HUES64 (cell line): Measurements from ENCODE around the gene COL5A1.

ENCODE experiments used
- H3K27ac ChIP-seq: 2 replicates; pipeline ENCODE4 v1.7.0; 2013; ENCODE audit warnings: low read depth, low read length, inconsistent platforms
- H3K27me3 ChIP-seq: 2 replicates; pipeline ENCODE4 v1.6.1; 2013; ENCODE audit warnings: mild to moderate bottlenecking, low read length; ENCODE audit not compliant: insufficient read depth
- H3K36me3 ChIP-seq: 2 replicates; pipeline ENCODE4 v1.6.1; 2013; ENCODE audit warnings: mild to moderate bottlenecking, low read length; ENCODE audit not compliant: insufficient read depth
- H3K4me1 ChIP-seq: 2 replicates; pipeline ENCODE4 v1.6.1; 2013; ENCODE audit warnings: mild to moderate bottlenecking, low read length, moderate library complexity; ENCODE audit not compliant: insufficient read depth
- H3K4me3 ChIP-seq: 2 replicates; pipeline ENCODE4 v1.5.1; 2013; ENCODE audit warnings: mild to moderate bottlenecking, low read length, moderate library complexity
- H3K9ac ChIP-seq: 2 replicates; pipeline ENCODE4 v1.6.1; 2013; ENCODE audit warnings: mild to moderate bottlenecking, low read depth, low read length
- H3K9me3 ChIP-seq: 2 replicates; pipeline ENCODE4 v1.6.1; 2013; ENCODE audit warnings: low read depth, low read length; ENCODE audit not compliant: insufficient read depth
- WGBS: fragments of 150-250, 120-280 bp; methylation state at CpG from one replicate; pipeline ENCODE4 v1.1.7; 2013; ENCODE audit warnings: missing lambda C conversion rate; 5-methylcytosine and 5-hydroxymethylcytosine counted together

Gene COL5A1

DNA sequence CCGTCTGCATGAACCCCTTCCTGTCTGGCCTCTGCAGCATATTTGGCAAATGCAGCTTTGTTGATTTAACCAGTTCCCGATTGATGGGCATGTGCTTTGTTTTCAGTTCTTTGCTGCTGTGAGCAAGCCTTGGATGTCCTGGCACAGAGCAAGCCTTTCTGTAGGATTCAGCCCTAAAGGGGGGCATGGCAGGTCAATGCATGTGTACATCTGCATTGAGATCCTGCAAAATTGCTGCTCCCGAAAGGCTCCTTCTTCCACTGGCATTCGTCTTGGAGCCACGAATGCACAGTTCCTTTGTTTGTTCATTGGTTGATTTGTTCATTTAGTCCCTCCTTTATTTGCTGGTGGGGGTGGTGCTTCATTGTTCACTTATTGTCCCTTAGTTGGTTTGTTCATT, 34.8 kb downstream of the COL5A1 start:
- Histone ChIP-seq H3K27ac (no peak overlapping the region), H3K9me3 (no peaks in the 10 kb centered on the region), H3K9ac (no peak overlapping the region), H3K4me1 (no peaks in the 10 kb centered on the region), H3K36me3 (no peaks in the 10 kb centered on the region), H3K4me3 (no peak overlapping the region), H3K27me3 (no peaks in the 10 kb centered on the region)
- 84% methylated on average over 5 of the region's 5 CpGs for WGBS

DNA sequence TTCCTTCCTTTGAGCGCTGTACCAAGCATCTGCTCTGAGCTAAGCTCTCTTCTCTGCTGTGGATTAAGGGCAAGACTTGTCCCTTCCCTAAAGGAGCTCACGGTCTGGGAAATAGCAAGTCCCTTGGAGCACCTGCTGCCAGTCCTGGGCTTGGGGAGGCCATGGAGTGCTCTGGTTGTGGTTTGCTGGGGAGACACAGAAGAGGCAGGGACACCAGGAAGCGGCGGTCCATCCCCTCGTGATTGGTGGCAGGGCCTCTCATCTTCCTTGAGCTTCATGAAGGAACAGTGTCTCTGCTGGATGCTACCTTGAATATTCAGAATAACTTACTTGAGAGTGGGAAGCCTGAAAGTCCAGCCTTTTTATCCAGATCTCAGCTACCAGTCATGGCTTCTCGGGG, 35.3 kb downstream of the COL5A1 start:
- 91% methylated on average over 6 of the region's 6 CpGs for WGBS
- Histone ChIP-seq H3K27me3 (no peaks in the 10 kb centered on the region), H3K4me1 (no peaks in the 10 kb centered on the region), H3K4me3 (no peak overlapping the region), H3K36me3 (no peaks in the 10 kb centered on the region), H3K27ac (no peak overlapping the region), H3K9ac (no peak overlapping the region), H3K9me3 (no peaks in the 10 kb centered on the region)

DNA sequence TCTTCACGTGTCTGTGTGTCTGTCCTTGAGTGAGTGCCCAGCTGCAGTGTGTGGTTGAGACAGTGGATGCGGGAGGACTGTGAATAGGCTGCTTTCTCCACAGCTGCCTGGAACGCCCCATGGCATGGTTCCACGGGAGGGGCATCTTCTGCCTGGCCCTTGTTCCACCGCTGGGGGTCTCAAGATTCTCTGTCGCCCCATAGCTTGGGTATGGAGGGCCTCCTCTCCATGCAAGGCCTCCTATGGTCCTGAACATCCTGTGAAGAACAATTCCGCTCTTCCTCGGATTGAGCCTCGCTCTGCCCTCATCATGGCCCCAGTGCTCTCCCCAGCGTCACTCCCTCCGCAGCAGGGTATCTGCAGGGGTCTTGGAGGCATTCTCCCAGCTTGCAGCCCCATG, 36.1 kb downstream of the COL5A1 start:
- Histone ChIP-seq H3K36me3 (no peaks in the 10 kb centered on the region), H3K4me1 (no peaks in the 10 kb centered on the region), H3K27me3 (no peaks in the 10 kb centered on the region), H3K27ac (no peak overlapping the region), H3K4me3 (no peak overlapping the region), H3K9me3 (no peaks in the 10 kb centered on the region), H3K9ac (no peak overlapping the region)
- WGBS: 95% methylated on average over 11 of the region's 11 CpGs

DNA sequence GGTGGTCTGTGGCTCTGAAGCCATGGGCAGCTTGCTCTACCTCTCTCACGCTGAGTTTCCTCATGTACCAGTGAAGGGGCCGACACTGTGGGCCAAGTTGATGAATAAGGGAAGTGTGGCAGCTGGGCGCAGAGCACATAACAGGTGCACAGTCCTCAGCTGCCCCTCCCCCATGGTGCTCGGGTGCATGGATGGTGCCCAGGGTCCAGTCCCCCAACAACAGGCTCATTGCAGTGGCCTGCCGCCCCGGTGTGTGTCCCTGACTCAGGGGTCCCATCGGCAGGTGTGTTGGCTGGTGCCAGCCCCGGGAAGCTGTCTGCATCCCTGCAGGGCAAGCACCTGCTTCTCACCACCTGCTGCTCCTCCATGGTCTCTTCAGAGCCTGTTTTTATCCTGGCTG, 36.6 kb downstream of the COL5A1 start:
- no peak overlapping the region for H3K9ac ChIP-seq
- H3K4me3 ChIP-seq: no peak overlapping the region
- no peaks in the 10 kb centered on the region for H3K4me1 ChIP-seq
- H3K36me3 ChIP-seq: no peaks in the 10 kb centered on the region
- WGBS: 92% methylated on average over 8 of the region's 8 CpGs
- H3K9me3 ChIP-seq: no peaks in the 10 kb centered on the region
- H3K27ac ChIP-seq: no peak overlapping the region
- H3K27me3 ChIP-seq: no peaks in the 10 kb centered on the region

DNA sequence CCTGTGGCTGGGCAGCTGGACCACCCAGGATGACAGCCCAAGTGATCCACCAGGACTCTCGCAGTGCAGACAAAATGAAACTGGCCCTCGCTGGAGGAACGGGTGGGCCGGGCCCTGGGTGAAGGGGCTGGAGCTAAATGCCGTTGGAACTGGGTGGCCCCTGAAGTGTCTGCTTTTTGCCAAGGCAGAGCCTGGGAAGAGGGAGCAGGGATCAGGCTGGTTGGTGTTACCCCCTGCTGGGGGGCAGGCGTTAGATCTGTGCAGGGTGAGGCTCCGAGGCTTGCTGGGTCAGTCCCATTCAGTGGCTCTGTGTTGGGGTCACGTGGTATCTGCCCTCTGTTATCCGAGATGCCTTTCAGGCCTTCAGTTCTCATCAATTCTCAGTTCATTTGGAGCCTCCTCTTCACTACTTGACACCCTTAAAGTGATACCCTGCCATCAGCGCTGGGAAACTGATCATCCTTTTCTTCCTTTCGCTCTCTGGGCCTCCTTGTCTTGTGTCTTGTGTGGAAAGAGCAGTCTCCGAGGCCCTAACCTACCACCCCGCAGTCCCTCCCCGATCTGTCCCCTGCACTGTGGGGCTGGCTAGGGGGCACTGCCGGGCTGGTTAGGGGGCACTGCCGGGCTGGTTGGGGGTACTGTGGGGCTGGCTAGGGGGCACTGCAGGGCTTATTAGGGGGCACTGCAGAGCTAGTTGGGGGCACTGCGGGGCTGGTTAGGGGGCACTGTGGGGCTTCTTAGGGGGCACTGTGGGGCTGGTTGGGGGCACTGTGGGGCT, 37.3 kb downstream of the COL5A1 start:
- Histone ChIP-seq H3K9ac (no peak overlapping the region), H3K4me1 (no peaks in the 10 kb centered on the region), H3K9me3 (no peaks in the 10 kb centered on the region), H3K27ac (no peak overlapping the region), H3K36me3 (no peaks in the 10 kb centered on the region), H3K4me3 (no peak overlapping the region), H3K27me3 (no peaks in the 10 kb centered on the region)
- 81% methylated on average over 17 of the region's 17 CpGs for WGBS

DNA sequence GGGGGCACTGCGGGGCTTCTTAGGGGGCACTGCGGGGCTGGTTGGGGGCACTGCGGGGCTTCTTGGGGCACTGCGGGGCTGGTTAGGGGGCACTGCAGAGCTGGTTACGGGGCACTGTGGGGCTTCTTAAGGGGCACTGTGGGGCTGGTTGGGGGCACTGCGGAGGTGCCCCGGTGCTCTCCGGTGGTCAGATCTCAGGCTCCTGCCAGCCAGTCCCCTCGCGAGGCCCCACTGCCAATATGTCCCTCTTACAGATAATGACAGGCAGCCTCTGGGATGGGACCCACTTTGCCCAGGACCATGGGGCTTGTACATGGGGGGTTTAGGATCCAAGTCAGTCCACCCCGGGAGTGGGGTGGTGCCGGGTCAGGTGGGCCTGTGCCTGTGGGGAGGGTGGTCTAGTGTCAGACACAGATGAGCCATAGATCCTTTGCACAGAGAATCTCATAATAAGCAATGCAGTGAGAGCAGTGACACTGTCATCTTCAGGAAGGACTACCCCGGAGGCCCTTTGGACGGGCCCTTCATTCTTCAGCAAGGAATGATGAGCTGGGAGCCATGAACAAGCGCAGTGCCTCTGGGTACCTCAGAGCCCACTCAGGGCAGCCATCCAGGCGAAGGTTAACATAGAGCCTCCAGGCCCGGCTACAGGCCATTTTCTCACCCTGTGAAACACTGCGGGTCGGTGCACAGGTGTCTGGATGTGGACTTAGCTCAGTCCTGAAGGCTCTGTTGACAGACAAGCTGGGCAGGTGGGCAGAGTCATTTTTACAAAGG, 38.2 kb downstream of the COL5A1 start:
- no peaks in the 10 kb centered on the region for H3K36me3 ChIP-seq
- no peak overlapping the region for H3K4me3 ChIP-seq
- H3K4me1 ChIP-seq: no peaks in the 10 kb centered on the region
- WGBS: 92% methylated on average over 19 of the region's 19 CpGs
- H3K27me3 ChIP-seq: no peaks in the 10 kb centered on the region
- H3K27ac ChIP-seq: no peak overlapping the region
- H3K9me3 ChIP-seq: no peaks in the 10 kb centered on the region
- H3K9ac ChIP-seq: no peak overlapping the region

DNA sequence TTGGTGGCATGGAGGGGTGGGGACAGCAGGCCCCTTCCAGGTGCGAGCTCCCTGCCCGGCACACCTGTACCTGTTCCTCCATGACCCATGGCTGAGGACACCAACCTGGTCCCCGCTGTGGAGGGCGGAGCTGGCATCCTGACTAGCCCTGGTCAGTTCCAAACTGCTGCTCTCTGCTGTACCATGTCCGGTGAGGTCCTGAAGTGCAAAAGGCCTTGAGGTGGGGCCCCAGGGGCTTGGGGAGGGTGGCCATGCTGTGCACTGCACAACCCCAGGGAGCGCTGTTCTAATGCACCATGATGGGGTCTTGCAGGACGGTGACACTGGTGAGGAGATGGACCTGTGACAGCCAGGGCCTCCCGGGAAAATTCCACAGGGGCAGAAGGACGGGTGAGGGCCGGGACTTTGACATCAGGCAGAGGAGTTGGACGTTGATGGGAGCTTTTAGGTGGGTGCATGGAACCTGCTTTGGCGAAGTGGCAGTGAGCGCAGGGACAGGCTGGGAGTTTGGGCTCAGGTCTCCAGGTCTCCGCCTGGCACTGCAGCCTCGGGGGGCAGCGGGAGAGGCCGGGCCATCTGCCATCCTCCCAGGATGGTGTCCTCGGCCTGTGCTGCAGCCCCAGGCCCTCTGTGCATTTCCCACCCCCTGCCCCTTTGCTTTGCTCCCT, 38.9 kb downstream of the COL5A1 start:
- H3K27ac ChIP-seq: no peak overlapping the region
- no peaks in the 10 kb centered on the region for H3K9me3 ChIP-seq
- H3K27me3 ChIP-seq: no peaks in the 10 kb centered on the region
- no peaks in the 10 kb centered on the region for H3K36me3 ChIP-seq
- H3K9ac ChIP-seq: no peak overlapping the region
- WGBS: 86% methylated on average over 18 of the region's 18 CpGs
- H3K4me1 ChIP-seq: no peaks in the 10 kb centered on the region
- no peak overlapping the region for H3K4me3 ChIP-seq

DNA sequence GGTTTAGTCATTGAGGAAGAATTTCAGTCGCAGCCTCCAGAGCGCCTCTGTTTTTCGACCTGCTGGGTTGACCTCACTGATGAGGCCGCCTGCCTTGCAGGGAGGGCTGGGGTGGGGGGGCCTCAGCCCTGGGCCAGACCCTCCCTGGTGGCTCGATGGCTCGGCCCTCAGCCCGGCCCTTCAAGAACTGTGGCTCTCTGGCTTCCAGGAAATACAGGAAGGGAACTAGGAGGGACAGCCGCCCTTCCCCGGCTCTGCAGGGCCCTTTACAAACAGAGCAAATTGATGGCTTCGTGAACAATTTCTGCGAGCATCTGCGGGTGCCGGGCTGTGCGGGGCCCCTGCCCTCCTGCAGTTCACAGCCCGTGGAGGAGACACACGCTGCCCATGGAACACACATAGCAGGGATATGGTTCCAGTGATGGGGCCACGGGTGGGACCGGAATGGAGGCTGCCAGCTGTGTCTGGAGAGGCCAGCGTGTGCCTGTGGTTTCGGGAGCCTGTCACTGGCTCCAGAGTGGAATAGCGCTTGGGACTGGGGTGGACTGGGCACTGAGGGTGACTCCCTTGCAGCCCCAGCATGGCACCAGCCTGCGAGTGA, 39.6 kb downstream of the COL5A1 start:
- no peak overlapping the region for H3K4me3 ChIP-seq
- H3K27ac ChIP-seq: no peak overlapping the region
- no peaks in the 10 kb centered on the region for H3K27me3 ChIP-seq
- no peaks in the 10 kb centered on the region for H3K4me1 ChIP-seq
- H3K9me3 ChIP-seq: no peaks in the 10 kb centered on the region
- H3K9ac ChIP-seq: no peak overlapping the region
- 73% methylated on average over 22 of the region's 22 CpGs for WGBS
- no peaks in the 10 kb centered on the region for H3K36me3 ChIP-seq

DNA sequence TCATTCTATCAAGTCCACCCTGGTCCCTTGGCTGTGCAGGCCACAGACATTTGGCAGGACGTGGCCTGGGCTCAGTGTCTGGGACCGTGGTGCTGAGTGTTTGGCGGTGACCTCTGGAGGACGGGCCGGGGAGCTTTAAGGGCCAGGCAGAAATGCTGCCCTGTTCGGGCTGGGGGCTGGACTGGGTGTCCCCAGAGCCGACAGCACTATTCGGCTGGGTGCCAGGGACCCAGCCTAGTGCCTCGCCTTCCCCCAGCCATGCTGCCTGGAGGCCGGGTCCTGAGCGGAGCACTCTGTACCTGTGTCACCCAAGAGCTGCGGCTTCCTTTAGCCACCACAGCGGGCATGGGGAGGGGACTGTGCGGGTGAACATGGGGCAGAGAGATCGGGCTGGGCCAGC, 40.4 kb downstream of the COL5A1 start:
- no peaks in the 10 kb centered on the region for H3K36me3 ChIP-seq
- no peaks in the 10 kb centered on the region for H3K4me1 ChIP-seq
- H3K9me3 ChIP-seq: no peaks in the 10 kb centered on the region
- no peaks in the 10 kb centered on the region for H3K27me3 ChIP-seq
- no peak overlapping the region for H3K4me3 ChIP-seq
- H3K27ac ChIP-seq: no peak overlapping the region
- WGBS: 94% methylated on average over 15 of the region's 15 CpGs
- H3K9ac ChIP-seq: no peak overlapping the region

DNA sequence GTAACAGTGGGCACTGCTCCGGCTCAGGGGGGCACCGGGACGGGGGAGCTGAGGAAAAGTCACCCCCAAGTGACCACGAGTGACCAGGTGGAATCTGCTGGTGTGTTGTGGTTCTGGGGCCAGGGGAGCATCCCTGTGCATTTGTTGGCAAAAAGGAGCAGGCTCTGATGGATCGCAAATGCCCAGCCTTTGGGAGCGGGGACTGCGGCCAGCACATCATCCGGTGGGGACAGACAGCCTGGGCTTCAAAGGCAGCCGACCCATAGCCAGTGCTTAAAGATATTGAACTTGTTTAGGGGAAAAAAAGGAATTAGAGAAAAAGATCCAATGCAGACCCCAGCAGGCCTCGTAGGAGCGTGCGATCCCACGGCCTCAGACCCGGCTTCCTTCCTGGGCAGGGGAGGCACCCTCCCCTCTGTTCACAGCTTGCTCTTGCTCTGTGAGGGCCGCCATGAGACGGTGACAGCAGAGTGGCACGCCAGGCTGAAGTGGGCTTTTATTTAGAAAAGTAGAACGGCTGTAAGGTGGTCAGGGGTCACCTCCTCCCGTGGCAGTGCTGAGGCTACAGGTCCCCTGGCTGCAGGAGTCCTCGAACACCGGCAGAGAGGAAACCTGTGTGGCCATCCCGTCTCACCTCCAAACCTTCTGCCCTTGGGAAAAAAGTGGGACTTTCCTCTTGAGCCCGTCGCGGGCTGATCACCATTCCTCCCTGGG, 41.2 kb downstream of the COL5A1 start:
- Histone ChIP-seq H3K27me3 (no peaks in the 10 kb centered on the region), H3K4me3 (no peak overlapping the region), H3K27ac (no peak overlapping the region), H3K9ac (no peak overlapping the region), H3K9me3 (no peaks in the 10 kb centered on the region), H3K4me1 (no peaks in the 10 kb centered on the region), H3K36me3 (no peaks in the 10 kb centered on the region)
- WGBS: 92% methylated on average over 25 of the region's 25 CpGs
